G401 (cell line): Measurements from ENCODE around the gene VWC2L. TPM values are rescaled to one million over a fixed set of nuclear protein-coding genes. Genes with fewer than 3 reads are reported as not detected.

Experiments used
- DNase-seq: peaks from one replicate; pipeline ENCODE4 v3.0.0-alpha.2; 2015; ENCODE audit warnings: low spot score
- in situ Hi-C: cut with HindIII; loops from 2 replicates; pipeline ENCODE4 v1.10.0; 2016; ENCODE audit warnings: low sequenced_read_pairs, mixed read lengths
- total RNA-seq: library from RNA; depleted of rRNA; stranded (reverse); fragments of >200 nt; shearing (Covaris generic); gene quantifications from 2 replicates; pipeline ENCODE4 v1.2.3, GENCODE V29; 2014; rRNA removed

The VWC2L gene
- total RNA-seq = not detected in 2 replicates

- in situ Hi-C loops = no loop called here
- peak; percentile 47 for DNase-seq
Observed at GRCh38 chr2:214410918-214411554, at the start of gene VWC2L. VWC2L (plus strand) TSS chr2:214411054; CDS start chr2:214414194, 3,140 bp downstream.

- no peak for DNase-seq
- in situ Hi-C loops = no loop called here
Observed at GRCh38 chr2:214361116-214361515, 49.7 kb upstream of the VWC2L start.

- no peak for DNase-seq
- in situ Hi-C loops = no loop called here
Observed at GRCh38 chr2:214365549-214365948, 45.3 kb upstream of the VWC2L start.

- in situ Hi-C loops = no loop called here
- DNase-seq = no peak
Observed at GRCh38 chr2:214367171-214367570, 43.7 kb upstream of the VWC2L start.

- in situ Hi-C loops = no loop called here
- no peak for DNase-seq
Observed at GRCh38 chr2:214376618-214377285, 34.1 kb upstream of the VWC2L start.

- in situ Hi-C loops = no loop called here
- no peak for DNase-seq
Observed at GRCh38 chr2:214377286-214377624, 33.6 kb upstream of the VWC2L start.

GRCh38 chr2:214378455-214379103 lies 32.3 kb upstream of the VWC2L start:
- in situ Hi-C loops = no loop called here
- DNase-seq = peak; percentile 18

GRCh38 chr2:214379227-214379626 lies 31.6 kb upstream of the VWC2L start:
- DNase-seq = no peak
- in situ Hi-C loops = no loop called here

GRCh38 chr2:214380681-214381080 lies 30.2 kb upstream of the VWC2L start:
- DNase-seq = no peak
- in situ Hi-C loops = no loop called here

- in situ Hi-C loops = no loop called here
- DNase-seq = no peak
Observed at GRCh38 chr2:214382229-214382628, 28.6 kb upstream of the VWC2L start.

- in situ Hi-C loops = no loop called here
- no peak for DNase-seq
Observed at GRCh38 chr2:214386720-214387119, 24.1 kb upstream of the VWC2L start.

GRCh38 chr2:214389334-214389733 lies 21.5 kb upstream of the VWC2L start:
- in situ Hi-C loops = no loop called here
- DNase-seq = no peak

GRCh38 chr2:214393796-214394195 lies 17.1 kb upstream of the VWC2L start:
- no peak for DNase-seq
- in situ Hi-C loops = no loop called here

GRCh38 chr2:214395040-214395439 lies 15.8 kb upstream of the VWC2L start:
- DNase-seq = no peak
- in situ Hi-C loops = no loop called here

- DNase-seq = no peak
- in situ Hi-C loops = no loop called here
Observed at GRCh38 chr2:214401580-214401979, 9.3 kb upstream of the VWC2L start.

GRCh38 chr2:214410128-214410775 lies 602 bp upstream of the VWC2L start:
- peak; percentile 7 for DNase-seq
- in situ Hi-C loops = no loop called here

- in situ Hi-C loops = no loop called here
- DNase-seq = no peak
Observed at GRCh38 chr2:214412679-214413078, 1.8 kb downstream of the VWC2L start.

- in situ Hi-C loops = no loop called here
- DNase-seq = no peak
Observed at GRCh38 chr2:214436470-214436869, 25.6 kb downstream of the VWC2L start.

GRCh38 chr2:214450118-214450894 lies 39.5 kb downstream of the VWC2L start:
- in situ Hi-C loops = no loop called here
- DNase-seq = no peak
